ENCODE data around the gene DYNLT2.

Gene DYNLT2

GRCh38 chr6:169746556-169746955 is 4.8 kb downstream of the DYNLT2 start:
- CTCF ChIA-PET: interaction anchor here (1.3 kb wide), 1 partner anchor 14 kb away, joined by 3 read pairs; no protein-coding TSS in a partner anchor
- no peak for TF ChIP-seq CTCF (IDR thresholded peaks at IDR 0.05; ENCODE audit: control extremely low read depth, extremely low read depth, low read depth, missing control alignments)
- POLR2A ChIA-PET: no interaction called here
- no peak for DNase-seq (ENCODE audit: extremely low spot score)

- no peak for DNase-seq (ENCODE audit: extremely low spot score)
- TF ChIP-seq CTCF (IDR thresholded peaks at IDR 0.05; ENCODE audit: control extremely low read depth, extremely low read depth, low read depth, missing control alignments): no peak
- ChIA-PET CTCF (interaction anchor here (1.3 kb wide), 1 partner anchor 16 kb away, joined by 3 read pairs; no protein-coding TSS in a partner anchor), POLR2A (no interaction called here)
These were observed 6.0 kb downstream of the DYNLT2 start for GRCh38 chr6:169745405-169745804.

GRCh38 chr6:169741344-169741743 is 10.0 kb downstream of the DYNLT2 start:
- ChIA-PET POLR2A (no interaction called here), CTCF (interaction anchor here (0.9 to 1.3 kb wide), 5 partner anchors 10 to 49 kb away, joined by 3 to 4 read pairs (median 3); no protein-coding TSS in a partner anchor)
- DNase-seq (ENCODE audit: extremely low spot score): no peak
- no peak for TF ChIP-seq CTCF (IDR thresholded peaks at IDR 0.05; ENCODE audit: control extremely low read depth, extremely low read depth, low read depth, missing control alignments)

- ChIA-PET POLR2A (no interaction called here), CTCF (no interaction called here)
- no peak for TF ChIP-seq CTCF (IDR thresholded peaks at IDR 0.05; ENCODE audit: control extremely low read depth, extremely low read depth, low read depth, missing control alignments)
- no peak for DNase-seq (ENCODE audit: extremely low spot score)
These were observed 12.3 kb downstream of the DYNLT2 start for GRCh38 chr6:169738976-169739529.

- no peak for DNase-seq (ENCODE audit: extremely low spot score)
- TF ChIP-seq CTCF (IDR thresholded peaks at IDR 0.05; ENCODE audit: control extremely low read depth, extremely low read depth, low read depth, missing control alignments): no peak
- POLR2A ChIA-PET: no interaction called here
- CTCF ChIA-PET: no interaction called here
These were observed 13.0 kb downstream of the DYNLT2 start for GRCh38 chr6:169738204-169738975.

GRCh38 chr6:169729961-169730360 is 21.4 kb downstream of the DYNLT2 start:
- DNase-seq (ENCODE audit: extremely low spot score): no peak
- TF ChIP-seq CTCF (IDR thresholded peaks at IDR 0.05; ENCODE audit: control extremely low read depth, extremely low read depth, low read depth, missing control alignments): no peak
- POLR2A ChIA-PET: no interaction called here
- CTCF ChIA-PET: no interaction called here
